Stimulated activated CD4-positive, alpha-beta T cell treated with anti-CD3 and anti-CD28 coated beads, TNF-alpha, amount 100 ng/mL, for 1 hour (primary cell): ENCODE measurements around the gene SCAPER.

ENCODE experiments used
- DNase-seq, 3 donors: peaks; one replicate each; pipeline ENCODE4 v3.0.0-alpha.2; 2020; ENCODE audit warnings: low read depth in 3 of 3, low spot score in 1 of 3

SCAPER gene

GRCh38 chr15:76377217-76377616, 527.9 kb downstream of the SCAPER start:
- no peak for DNase-seq

GRCh38 chr15:76376816-76377215, 528.3 kb downstream of the SCAPER start:
- no peak for DNase-seq

DNA sequence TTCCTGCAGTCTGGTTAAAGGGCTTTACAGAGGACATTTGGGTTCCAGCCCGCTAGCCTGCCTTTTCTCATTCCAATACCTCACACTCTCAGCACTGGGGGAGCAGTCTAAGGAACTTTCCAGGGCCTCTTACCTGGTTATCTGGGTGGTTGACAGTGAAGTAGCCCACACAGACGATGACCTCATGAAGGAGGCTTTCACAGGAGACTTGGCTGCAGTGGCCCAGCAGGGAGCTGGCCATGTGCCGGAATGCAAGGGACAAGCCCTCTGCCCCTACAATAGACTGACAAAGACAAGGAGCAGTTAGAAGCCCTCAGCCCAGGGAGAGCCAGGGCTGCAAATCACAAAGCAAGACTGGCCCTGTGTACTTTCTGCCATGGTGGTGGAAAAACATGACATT, 529.1 kb downstream of the SCAPER start:
- DNase-seq = no peak

DNA sequence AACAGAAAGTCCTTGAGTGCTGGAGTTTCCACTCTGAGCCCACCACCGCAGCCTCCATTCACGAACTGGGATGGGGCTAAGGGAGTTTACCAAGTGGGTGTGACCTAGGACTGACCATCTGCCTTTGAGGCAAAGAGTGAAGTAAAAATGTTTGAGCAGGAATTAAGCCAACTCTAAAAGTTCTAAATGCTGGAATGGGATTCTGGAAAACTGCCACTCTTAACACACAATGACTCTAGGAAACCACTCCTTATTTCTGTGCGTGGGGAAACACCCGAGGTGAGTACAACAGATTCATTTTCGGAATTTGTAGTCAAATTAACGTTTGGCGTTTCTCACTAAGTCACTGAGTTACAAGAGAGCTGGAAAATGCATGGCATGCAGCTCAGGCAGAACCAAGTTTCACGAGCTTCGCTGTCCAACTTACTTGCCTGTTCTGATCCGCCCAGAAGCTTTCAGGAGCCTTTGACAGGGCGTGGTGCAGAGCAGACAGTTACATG, 537.0 kb downstream of the SCAPER start:
- DNase-seq = no peak

GRCh38 chr15:76366714-76367113, 538.4 kb downstream of the SCAPER start:
- no peak for DNase-seq

- no peak for DNase-seq
Measured at GRCh38 chr15:76363251-76363650, 541.9 kb downstream of the SCAPER start.

DNA sequence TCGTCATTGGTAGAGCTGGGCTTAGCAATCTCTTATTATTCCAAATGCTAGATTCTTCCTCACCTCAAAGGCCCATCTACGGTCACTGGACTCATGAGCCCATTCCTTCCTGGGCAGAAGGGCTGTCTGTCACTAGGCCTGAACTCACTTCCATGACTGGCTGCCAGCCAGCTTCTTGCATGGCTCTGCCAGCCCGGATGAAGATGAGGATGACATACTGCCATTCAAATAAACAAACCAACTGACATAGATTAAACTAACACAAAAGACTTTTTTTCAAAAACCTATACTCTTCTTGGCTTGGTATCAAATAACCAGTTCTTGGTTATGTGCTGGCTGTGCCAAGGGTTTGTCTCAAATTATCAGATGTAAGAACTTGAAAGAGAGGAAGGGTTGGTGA, 544.7 kb downstream of the SCAPER start:
- DNase-seq = no peak

- no peak for DNase-seq
Measured at GRCh38 chr15:76359152-76359551, 546.0 kb downstream of the SCAPER start.

GRCh38 chr15:76358453-76358852, 546.7 kb downstream of the SCAPER start:
- DNase-seq = no peak

DNA sequence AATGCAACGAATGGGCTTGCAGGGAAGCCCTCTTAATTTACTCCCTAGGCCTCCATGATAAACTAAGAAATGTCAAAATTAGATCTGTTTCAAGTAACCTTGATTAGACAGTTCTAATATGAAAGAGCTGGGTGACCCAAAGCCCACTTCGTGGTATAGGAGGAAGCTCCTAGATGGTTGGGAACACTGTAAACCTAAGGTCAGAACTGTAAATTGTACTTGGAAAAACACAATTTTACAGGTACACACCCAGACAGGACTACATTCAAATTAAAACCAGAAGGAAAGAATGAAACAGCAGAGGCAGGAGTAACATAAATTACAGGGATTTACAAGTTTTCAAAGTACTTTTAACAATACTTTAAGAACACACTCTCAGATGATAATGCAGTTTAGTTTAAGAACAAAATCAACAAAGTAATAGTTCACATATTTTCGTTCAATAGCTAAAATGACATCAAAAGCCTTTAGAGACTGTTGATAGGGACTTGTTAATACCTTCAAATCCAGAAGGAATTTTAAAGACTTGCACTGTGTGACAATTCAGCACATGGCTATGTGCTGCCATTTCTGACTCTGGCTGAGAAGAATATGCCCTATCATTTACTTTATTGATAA, 550.2 kb downstream of the SCAPER start:
- DNase-seq = no peak

DNA sequence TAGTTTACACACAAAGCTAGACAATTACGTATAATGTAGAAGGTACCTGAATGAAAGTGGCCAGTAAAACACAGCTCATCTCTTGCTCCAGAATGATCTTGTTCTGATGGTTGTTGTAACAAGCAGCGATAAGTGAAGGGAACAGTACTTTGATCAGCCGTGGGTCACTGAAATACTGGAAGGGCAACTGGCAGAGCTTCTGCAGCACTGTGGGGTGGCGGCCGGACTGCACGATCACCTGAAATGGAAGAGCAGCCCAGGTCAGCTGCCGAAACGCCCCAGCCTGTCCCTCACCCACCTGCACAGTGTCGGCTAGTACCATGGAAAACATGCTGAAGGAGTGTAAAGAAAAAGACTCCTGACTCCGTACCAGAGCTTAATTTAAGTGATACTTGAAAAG, 551.2 kb downstream of the SCAPER start:
- no peak for DNase-seq

GRCh38 chr15:76353023-76353577, 552.0 kb downstream of the SCAPER start:
- DNase-seq = no peak

DNA sequence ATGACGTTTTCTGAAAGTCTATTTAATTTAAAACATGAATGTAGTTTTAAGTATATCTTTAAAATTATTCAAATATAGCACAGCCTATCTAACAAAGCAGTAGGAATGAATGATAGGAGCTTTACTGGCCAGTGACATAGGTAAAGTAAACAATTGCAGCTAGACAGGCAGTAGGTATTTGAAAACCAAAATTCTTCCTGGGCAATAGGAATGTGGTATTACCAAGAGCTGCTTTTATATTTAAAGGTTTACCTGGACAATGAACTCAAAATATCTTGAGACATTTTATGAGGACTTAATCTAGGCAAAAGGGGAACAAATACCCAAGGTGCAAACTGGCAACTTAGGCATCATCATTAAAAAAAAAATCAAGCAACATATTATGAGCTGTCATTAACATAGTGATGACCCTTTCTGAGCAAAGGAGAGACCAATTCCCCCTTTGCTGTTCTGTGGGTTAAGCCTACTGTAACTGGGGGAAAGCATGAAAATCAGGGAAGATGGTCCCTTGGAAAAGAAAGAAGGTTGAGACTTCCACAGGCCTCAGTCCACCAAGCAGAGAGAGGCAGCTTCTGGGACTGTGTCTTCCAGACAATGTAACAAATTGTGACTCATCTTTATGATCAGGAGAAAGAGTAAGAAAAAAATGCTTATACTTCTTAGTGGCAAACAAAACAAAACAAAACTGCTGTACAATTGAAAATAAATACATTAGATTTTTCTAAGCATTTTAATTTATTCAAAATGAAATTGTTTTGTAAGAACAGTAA, 555.7 kb downstream of the SCAPER start:
- no peak for DNase-seq

GRCh38 chr15:76347482-76348055, 557.6 kb downstream of the SCAPER start:
- DNase-seq = no peak

GRCh38 chr15:76346669-76347481, 558.3 kb downstream of the SCAPER start:
- DNase-seq = no peak

- no peak for DNase-seq
Measured at GRCh38 chr15:76345880-76346668, 559.1 kb downstream of the SCAPER start.

DNA sequence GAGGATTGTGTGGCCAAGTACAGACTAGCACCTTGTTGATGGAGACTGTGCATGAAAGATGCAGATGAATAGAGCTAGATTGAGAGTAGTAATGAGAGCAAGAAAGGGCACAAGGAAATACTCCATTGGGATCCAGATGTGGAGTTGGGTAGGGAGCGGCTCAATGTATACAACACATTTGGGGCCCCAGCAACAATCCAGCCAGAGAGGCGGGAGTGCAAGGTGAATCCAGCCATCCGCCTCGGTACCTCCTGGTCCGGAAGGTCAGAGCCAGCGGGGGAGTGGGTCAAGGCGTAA, 559.6 kb downstream of the SCAPER start:
- DNase-seq = no peak

GRCh38 chr15:76344893-76345582, 560.1 kb downstream of the SCAPER start:
- DNase-seq = no peak

DNA sequence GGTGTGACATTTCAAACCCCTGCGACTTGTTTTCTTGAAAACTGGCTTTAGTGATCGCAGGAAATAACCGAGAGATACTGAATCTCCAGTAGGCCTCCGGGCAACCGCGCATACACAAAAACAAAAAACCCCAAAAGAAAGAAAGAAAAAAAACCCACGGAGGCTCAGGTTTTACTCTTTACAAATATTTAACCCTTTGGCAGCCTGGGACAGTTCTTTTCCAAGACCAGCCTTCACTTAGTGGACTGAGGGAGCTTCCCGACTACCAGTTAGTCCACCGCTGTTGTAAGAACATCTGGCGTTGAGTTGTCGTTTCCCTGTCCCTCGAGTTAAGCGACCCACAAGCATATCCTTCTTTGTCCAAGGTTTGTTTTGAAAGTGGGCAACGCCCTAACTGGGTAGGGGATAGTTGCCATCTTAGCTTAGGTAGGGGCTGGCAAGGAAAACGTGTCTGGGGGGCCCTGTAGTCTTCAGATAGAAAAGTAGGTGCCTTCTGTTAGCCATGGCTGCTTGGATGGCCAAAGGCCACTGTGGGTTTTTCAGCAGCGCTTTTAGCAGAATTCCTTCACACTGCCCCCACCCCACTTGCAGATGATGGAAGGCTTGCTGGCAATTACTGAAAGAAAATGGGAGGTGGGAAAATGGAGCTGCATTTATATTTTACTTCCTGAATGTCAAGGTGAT, 561.7 kb downstream of the SCAPER start:
- DNase-seq = no peak
